Fibroblast of skin of back (primary cell): ENCODE data around the gene TMEM132A.

Experiments
- DNase-seq: peaks from one replicate; pipeline ENCODE4 v3.0.0-alpha.2; 2013

TMEM132A gene

GRCh38 chr11:60923326-60923725 is 934 bp upstream of the TMEM132A start:
- no peak for DNase-seq

DNA sequence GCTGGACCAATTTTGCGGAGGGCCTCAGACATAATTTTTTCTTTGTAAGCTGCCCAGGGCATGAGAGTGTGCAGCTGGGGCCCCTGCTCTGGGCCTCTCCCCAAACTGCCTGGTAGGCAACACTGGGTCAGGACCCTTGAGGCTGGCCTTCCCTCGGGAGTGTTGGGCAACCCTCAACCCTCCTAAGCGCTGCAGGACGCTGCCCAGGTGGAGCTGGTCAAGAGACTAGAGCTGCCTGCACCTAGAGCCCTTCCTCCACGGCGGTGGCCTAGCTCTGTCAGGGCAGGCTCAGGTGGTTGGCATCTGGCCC is 505 bp upstream of the TMEM132A start:
- DNase-seq = no peak

DNA sequence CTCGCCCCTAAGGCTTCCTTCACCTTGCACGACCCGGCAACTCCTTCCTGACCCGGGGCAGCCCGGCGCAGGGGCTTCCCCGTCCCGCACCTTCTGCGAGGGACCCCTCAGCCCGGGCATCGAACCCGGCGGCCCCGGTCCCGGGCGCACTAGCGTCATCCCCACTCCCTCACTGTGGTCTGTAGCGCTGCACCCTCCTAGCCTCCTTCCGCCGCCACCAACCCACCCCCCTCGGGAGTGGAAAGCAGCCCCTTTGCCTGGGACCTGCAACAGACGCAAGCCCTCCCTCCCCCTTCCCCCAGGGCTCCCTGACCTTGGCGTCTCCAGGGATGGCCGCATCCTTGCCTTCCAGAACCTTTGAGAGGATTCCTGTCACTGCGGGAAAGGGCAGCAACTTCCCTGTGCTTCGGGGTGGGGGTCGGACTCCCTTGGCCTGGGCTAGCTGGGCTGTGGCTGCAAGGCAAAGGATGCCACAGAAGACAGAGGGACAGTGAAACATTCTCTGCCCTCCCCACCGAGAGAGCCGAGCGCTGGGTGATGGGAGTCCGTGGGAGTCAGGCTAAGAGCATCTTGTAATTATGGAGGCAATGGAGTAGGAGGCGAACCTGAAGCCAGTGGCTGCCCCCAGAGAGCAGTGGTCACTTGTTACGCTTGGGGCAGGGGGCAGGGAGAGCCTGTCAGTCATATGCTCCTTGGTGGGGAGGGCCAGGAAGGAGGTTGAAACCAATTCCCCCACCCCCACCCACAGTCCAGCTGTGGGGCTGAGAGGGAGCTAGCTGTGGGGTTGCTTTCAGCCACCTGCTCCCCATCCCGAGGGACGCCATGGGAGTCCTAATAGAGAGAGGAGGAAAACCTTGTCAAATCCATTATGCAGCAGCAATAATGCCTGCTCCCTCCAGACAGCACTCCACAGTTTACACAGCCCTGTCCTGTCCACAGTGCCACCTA is 920 bp downstream of the TMEM132A start:
- no peak for DNase-seq

DNA sequence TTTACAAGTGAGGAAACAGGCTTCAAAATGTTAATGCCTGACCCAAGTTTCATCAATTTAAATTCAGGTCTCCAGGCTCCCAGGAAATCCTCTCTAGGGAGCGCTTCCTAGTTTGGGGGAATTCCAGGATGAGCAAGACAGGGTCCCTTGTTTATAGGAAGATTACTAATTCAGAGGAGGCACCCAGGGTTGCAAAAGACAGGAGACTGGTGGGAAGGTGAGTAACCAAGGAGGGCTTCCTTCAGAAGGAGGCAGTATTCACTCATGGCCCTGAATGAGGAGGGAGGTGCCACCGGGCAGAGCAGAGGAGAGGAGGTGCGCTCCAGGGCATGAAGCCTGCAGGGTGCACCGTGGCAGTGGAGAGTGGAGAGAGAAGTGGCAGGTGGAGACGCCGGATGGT is 1.6 kb downstream of the TMEM132A start:
- peak; percentile 56 for DNase-seq

GRCh38 chr11:60926500-60926899 is 2.2 kb downstream of the TMEM132A start:
- DNase-seq = no peak

DNA sequence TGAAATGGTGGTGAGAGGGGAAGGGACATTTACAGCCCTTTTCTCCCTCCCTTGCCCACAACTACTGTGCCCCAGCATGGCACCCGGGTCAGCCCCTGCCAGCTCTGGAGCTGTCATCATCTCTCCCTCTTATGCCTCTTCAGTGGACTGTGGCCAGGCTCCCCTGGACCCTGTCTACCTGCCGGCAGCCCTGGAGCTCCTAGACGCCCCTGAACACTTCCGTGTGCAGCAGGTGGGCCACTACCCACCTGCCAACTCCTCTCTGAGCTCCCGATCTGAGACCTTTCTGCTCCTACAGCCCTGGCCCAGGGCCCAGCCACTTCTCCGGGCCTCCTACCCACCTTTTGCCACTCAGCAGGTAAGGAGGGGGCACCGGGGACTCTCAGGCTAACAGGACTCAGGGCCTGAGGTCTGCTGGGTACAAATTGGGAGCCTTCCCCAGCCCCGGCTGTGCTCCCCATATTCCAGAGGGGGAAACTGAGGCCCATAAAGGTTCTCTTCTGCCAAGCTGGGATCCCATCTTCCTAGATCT is 2.9 kb downstream of the TMEM132A start:
- no peak for DNase-seq

DNA sequence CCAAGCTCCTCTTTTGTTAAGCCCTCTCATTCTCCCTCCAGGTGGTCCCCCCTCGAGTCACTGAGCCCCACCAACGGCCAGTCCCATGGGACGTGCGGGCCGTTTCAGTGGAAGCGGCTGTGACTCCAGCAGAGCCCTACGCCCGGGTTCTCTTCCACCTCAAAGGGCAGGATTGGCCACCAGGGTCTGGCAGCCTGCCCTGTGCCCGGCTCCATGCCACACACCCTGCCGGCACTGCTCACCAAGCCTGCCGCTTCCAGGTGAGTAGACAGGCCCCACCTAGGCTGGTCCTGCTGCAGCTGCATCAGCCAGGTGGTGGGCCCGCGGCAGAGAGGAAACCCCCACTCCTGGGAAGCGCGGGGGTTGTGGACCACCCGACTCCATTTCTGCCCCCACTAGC is 3.3 kb downstream of the TMEM132A start:
- no peak for DNase-seq

- DNase-seq = no peak
Observed at GRCh38 chr11:60928563-60929001, 4.3 kb downstream of the TMEM132A start.

- DNase-seq = no peak
Observed at GRCh38 chr11:60929764-60930163, 5.5 kb downstream of the TMEM132A start.

DNA sequence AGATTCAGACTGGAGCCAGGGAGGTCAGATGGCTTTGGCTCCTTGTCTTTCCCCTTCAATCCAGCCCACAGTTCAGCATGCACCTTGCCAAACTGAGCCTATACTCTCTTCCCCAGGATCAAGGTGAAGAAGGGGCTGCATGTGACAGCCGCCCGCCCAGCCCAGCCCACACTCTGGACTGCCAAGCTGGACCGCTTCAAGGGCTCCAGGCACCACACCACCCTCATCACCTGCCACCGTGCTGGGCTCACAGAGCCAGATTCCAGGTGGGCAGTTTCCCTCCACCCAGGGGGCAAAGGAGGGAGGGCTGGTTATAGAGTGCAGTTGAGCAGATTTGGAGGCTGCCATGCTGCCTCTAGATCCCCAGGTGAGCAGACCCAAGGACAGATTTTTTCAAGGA is 6.1 kb downstream of the TMEM132A start:
- DNase-seq = no peak

DNA sequence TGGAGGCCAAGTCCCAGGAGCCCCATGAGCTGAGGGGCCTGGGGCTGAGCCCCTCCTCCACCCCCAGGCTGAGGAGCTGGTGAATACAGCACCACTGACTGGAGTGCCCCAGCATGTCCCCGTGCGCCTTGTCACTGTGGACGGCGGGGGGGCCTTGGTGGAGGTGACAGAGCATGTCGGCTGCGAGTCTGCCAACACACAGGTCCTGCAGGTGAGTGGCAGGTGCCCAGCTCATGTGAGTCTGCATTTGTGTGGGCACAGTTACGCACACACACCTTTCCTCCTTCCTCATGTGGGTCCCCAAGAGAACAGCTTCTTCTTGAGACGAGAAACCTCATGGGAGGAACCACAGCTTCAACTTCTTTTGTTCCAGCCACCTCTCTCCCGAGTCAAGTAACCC is 7.7 kb downstream of the TMEM132A start:
- no peak for DNase-seq

- no peak for DNase-seq
Observed at GRCh38 chr11:60932605-60933356, 8.5 kb downstream of the TMEM132A start.

DNA sequence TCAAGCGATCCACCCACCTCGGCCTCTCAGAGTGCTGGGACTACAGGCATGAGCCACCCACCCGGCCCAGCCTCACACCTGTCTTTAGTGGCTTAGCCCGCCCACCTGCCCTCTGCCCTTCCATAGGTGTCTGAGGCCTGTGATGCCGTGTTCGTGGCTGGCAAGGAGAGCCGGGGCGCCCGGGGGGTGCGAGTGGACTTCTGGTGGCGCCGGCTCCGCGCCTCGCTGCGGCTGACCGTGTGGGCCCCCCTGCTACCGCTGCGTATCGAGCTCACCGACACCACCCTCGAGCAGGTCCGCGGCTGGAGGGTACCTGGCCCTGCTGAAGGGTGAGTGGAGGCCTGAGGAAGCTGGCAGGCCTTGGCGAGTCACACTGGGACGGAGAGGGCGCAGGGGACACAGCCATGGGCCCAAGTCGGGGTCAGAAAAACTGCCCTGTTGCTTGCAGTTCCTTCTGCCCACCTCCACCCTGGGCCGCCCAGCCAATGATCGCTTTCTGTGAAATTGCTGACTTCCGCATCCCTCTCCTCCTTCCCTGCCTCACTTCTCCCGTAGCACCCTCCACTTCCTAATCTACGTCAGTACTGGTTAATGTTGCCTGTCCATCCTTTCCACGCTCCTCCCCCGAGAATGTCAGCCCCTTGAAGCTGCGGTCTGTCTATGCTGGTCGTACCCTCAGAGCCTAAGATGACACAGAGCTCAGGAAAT is 9.3 kb downstream of the TMEM132A start:
- no peak for DNase-seq

GRCh38 chr11:60934124-60934789 is 10.0 kb downstream of the TMEM132A start:
- DNase-seq = no peak

DNA sequence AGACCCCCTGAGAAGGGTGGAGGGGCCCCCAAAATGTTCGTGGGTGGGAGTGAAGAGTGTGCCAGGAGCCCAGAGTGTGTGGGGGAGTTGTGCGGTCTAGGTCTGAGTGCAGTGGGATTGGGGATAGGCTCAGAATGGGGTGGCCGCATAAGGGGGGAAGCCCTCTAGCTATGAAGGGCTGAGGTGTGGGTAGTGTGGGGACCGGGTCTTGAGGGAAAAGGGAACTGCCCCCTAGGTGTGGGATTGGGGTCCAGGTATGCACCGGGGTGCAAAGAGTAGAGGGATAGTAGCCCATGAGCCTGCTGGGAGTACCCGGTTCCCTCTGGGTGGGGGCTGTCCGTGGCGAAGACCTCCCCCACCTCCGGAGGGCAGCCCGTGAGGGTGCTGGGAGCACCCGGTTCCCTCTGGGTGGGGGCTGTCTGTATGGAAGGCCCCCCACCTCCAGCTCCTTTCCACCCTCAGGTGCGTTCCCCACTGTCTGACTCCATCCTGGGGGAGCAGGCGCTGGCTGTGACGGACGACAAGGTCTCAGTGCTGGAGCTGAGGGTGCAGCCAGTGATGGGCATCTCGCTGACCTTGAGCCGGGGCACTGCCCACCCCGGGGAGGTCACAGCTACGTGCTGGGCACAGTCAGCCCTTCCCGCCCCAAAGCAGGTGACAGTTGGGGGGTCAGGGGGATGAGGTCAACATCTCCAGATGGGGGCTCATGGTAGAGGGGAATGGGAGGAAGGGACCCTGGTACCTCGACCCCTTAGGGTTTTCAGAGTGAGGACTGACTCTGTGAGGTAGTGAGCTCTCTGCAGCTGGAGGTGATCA is 10.7 kb downstream of the TMEM132A start:
- DNase-seq = no peak

GRCh38 chr11:60935676-60936442 is 11.6 kb downstream of the TMEM132A start:
- DNase-seq = no peak

DNA sequence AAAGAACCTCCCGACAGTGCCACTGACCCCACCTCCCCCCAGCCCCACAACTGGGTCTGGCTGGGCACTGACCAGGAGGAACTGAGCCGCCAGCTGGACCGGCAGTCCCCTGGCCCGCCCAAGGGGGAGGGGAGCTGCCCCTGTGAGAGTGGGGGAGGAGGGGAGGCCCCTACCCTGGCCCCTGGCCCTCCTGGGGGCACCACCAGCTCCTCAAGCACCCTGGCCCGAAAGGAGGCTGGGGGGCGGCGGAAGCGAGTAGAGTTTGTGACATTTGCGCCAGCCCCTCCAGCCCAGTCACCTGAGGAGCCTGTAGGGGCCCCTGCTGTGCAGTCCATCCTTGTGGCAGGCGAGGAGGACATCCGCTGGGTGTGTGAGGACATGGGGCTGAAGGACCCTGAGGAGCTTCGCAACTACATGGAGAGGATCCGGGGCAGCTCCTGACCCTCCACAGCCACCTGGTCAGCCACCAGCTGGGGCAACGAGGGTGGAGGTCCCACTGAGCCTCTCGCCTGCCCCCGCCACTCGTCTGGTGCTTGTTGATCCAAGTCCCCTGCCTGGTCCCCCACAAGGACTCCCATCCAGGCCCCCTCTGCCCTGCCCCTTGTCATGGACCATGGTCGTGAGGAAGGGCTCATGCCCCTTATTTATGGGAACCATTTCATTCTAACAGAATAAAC is 12.3 kb downstream of the TMEM132A start:
- DNase-seq = no peak

DNA sequence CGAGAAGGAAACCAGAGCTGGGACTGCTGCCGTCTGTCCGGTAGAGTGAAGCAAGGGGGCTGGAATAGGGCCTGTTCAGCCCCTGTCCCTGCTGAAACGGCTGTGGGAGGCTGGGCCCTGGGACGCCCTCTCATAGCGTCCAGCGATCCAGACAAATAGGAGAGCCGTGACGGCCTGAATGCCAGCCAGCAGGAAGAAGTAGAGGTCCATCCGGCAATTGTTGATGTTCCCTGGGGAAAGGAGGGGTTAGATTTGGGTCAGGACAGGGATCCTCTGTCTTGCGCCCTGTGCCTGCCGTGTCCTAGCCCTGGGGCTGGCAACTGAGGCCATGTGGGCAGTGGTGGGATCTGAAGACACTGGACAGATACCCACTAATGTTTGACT is 12.9 kb downstream of the TMEM132A start:
- DNase-seq = no peak

GRCh38 chr11:60937811-60938210 is 13.6 kb downstream of the TMEM132A start:
- DNase-seq = no peak

- DNase-seq = no peak
Observed at GRCh38 chr11:60938500-60938899, 14.2 kb downstream of the TMEM132A start.
